HK-2 (cell line): Measurements from ENCODE around the gene NINL.
A peak's percentile ranks its signal among the peaks of the same experiment; 100 is the strongest.
"Not testable (repeated sequence)": the region's sequence is repeated elsewhere in the genome, so short reads cannot be mapped to it uniquely, and the experiment has no call there.

ENCODE experiments used
- DNase-seq: peaks from one replicate; pipeline ENCODE4 v3.0.0-alpha.2; 2018; ENCODE audit not compliant: unreplicated experiment

The NINL gene

GRCh38 chr20:25484224-25484846 is 101.0 kb downstream of the NINL start:
- no peak for DNase-seq

GRCh38 chr20:25483431-25484132 is 101.7 kb downstream of the NINL start:
- DNase-seq, result no peak

DNA sequence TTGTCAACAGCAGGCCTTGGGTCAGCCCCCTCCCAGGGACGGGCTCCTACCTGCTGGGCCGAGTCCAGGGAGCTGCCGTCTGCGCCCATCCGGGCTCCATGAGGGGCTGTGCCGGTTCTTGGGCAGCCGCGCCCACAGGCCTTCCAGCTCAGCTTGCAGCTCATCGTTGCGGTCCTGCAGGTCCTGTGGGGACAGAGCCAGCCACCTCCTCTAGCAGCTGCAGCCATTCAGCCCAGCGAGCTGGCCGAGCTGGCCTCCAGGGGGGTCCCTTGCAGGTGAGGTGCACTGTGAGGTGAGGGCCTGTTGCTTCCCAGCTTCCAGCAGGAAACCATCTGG is 103.4 kb downstream of the NINL start:
- DNase-seq, result no peak

- DNase-seq, result no peak
Measured at GRCh38 chr20:25481235-25481917, 104.0 kb downstream of the NINL start.

DNA sequence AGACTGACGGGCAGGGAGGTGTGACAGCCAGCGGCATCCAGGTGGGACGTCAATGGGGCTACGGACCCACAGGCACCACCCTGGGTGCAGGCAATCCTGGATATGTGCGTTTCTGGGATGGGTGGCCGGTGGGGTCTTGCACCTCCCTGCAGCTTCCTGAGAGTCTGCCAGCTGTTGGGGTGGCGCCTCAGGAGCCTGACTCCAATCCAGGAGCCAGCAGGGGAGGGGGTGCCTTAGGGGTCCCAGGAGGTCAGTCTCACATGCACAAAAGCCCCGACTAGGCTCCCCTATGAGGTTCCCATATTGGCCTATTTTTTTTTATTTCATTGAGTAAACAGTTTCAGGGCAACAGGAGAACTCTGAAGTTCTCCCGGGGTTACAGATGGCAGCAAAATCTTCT is 104.5 kb downstream of the NINL start:
- DNase-seq, result no peak

GRCh38 chr20:25480156-25480555 is 105.2 kb downstream of the NINL start:
- no peak for DNase-seq

- DNase-seq, result no peak
Measured at GRCh38 chr20:25479638-25480037, 105.7 kb downstream of the NINL start.

GRCh38 chr20:25478889-25479568 is 106.3 kb downstream of the NINL start:
- DNase-seq, result no peak

- no peak for DNase-seq
Measured at GRCh38 chr20:25477014-25477882, 108.1 kb downstream of the NINL start.

- no peak for DNase-seq
Measured at GRCh38 chr20:25476106-25477013, 109.0 kb downstream of the NINL start.

DNA sequence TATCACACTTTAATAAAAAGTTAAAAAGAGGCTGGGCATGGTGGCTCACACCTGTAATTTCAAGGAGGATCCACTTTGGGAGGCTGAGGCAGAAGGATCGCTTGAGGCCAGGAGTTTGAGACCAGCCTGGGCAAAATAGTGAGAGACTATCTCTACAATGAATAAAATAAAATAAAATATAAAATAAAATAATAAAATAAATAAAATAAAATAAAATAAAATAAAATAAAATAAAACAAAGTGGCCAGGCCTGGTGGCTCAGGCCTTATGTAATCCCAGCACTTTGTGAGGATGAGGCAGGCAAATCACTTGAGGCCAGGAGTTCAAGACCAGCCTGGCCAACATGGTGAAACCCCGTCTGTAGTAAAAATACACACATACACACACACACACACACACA is 112.0 kb downstream of the NINL start:
- DNase-seq, result not testable (repeated sequence)

- DNase-seq, result no peak
Measured at GRCh38 chr20:25471020-25471419, 114.3 kb downstream of the NINL start.

DNA sequence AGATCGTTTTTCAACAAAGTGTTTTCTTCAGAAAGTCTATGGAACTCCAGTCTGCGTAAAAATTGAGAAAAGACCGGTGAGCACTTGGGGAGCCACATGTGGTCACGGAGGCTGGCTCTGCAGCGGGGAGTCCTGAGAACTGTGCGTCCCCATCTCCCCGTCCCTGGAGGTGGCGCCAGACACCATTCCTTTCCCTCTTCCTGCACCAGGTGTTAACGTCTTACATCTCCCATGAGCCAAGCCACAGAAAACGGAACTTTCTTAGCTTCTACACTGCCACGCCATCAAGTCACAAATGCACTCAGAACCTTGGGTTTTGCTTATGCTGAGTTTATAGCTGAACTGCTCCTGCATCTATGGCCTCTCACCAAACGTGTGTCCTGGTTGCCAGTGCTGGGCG is 115.3 kb downstream of the NINL start:
- peak; percentile 42 for DNase-seq

GRCh38 chr20:25469558-25469957 is 115.8 kb downstream of the NINL start:
- DNase-seq, result no peak

DNA sequence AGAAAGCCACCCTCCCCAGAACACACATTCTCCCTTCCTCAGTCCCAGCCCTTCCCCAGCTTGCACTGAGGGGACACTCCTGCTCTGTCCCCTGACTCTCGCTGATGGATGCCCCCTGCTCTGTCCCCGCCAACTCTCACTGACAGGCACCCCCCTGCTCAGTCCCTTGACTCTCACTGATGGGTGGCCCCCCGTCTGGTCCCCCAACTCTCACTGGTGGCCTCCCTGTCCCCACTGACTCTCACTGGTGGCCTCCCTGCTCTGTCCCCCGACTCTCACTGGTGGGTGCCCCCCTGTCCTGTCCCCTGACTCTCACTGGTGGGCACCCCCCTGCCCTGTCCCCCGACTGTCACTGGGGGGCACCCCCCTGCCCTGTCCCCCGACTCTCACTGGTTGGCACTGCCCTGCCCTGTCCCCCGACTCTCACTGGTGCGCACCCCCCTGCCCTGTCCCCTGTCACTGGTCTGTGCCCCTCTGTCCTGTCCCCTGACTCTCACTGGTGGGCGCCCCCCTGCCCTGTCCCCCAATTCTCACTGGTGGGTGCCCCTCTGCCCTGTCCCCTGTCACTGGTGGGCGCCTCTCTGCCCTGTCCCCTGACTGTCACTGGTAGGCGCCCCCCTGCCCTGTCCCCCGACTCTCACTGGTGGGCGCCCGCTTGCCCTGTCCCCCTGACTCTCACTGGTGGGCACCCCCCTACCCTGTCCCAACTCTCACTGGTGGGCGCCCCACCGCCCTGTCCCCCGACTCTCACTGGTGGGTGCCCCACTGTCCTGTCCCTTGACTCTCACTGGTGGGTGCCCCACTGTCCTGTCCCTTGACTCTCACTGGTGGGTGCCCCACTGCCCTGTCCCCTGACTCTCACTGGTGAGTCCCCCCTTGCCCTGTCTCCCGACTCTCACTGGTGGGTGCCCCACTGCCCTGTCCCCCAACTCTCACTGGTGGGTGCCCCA is 116.9 kb downstream of the NINL start:
- DNase-seq, result no peak

- no peak for DNase-seq
Measured at GRCh38 chr20:25467441-25467840, 117.9 kb downstream of the NINL start.

DNA sequence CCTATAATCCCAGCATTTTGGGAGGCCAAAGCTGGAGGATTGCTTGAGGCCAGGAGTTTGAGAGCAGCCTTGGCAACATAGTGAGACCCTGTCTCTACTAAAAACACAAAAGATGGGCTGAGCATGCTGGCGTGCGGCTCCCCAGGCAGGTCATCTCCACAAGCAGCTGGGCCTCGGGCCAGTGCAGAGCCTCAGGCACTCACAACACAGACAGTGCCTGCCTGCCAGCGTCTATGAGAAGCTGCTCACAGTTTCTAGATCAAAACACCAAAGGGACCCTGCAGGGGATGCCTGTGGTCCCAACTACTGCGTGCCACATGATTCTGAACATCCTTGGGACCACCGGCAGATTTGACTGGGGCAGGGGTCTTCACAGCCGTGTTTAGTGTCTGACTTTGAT is 118.5 kb downstream of the NINL start:
- no peak for DNase-seq

GRCh38 chr20:25465243-25466135 is 119.8 kb downstream of the NINL start:
- DNase-seq, result no peak
